Measurements from ENCODE around the gene BTN3A1. TPM values are rescaled to one million over a fixed set of nuclear protein-coding genes. Genes with fewer than 3 reads are reported as not detected.
A peak's percentile ranks its signal among the peaks of the same experiment; 100 is the strongest.

BTN3A1 gene
- total RNA-seq, 1 experiment from 2014 or later, result 2.0 TPM

GRCh38 chr6:26389349-26389894 lies 12.7 kb upstream of the BTN3A1 start:
- intact Hi-C loops (cut with micrococcal nuclease; ENCODE audit: unreplicated experiment), result no loop called here

GRCh38 chr6:26390531-26390930 lies 11.5 kb upstream of the BTN3A1 start:
- H3K27me3 ChIP-seq (replicated peaks; ENCODE audit: control insufficient read depth, insufficient read depth, low read length), result no peaks in the 10 kb centered on the region
- no peaks in the 10 kb centered on the region for H3K36me3 ChIP-seq (ENCODE audit: control insufficient read depth, insufficient read depth, low read length)
- no peaks in the 10 kb centered on the region for H3K27me3 Mint-ChIP-seq (ENCODE audit: insufficient read depth, unreplicated experiment)
- TF ChIP-seq CTCF (IDR thresholded peaks at IDR 0.05; ENCODE audit: insufficient read depth in 1 of 2, low read depth in 1 of 2, low read length in 1 of 2, severe bottlenecking in 1 of 2, unreplicated experiment in 1 of 2), result no peak
- no peak overlapping the region for H3K4me3 ChIP-seq (ENCODE audit: low read depth, low read length)
- no TSS peak for BruUV-seq (replicated peaks)
- H3K9me3 ChIP-seq, result no peaks in the 10 kb centered on the region
- H3K4me3 Mint-ChIP-seq (ENCODE audit: unreplicated experiment), result no peak overlapping the region
- no peak overlapping the region for H3K27ac Mint-ChIP-seq (ENCODE audit: unreplicated experiment)
- H3K36me3 Mint-ChIP-seq (ENCODE audit: insufficient read depth, unreplicated experiment), result peaks cover 2% of the 10 kb centered on the region
- ChIA-PET CTCF (no interaction called here), POLR2A (no interaction called here)
- no peak for DNase-seq
- peaks cover 15% of the 10 kb centered on the region for H3K4me1 ChIP-seq
- H3K4me1 Mint-ChIP-seq (ENCODE audit: low read depth, unreplicated experiment), result peaks cover 11% of the 10 kb centered on the region
- no peaks in the 10 kb centered on the region for H3K9me3 Mint-ChIP-seq (ENCODE audit: unreplicated experiment)
- intact Hi-C loops (cut with micrococcal nuclease; ENCODE audit: unreplicated experiment), result no loop called here

More at GRCh38 chr6:26389349-26389894, 12.7 kb upstream of the BTN3A1 start:
- H3K4me1 Mint-ChIP-seq (ENCODE audit: low read depth, unreplicated experiment), result peaks cover 7% of the 10 kb centered on the region
- peaks cover 9% of the 10 kb centered on the region for H3K4me1 ChIP-seq
- no peak for TF ChIP-seq CTCF (IDR thresholded peaks at IDR 0.05; ENCODE audit: insufficient read depth in 1 of 2, low read depth in 1 of 2, low read length in 1 of 2, severe bottlenecking in 1 of 2, unreplicated experiment in 1 of 2)
- H3K4me3 Mint-ChIP-seq (ENCODE audit: unreplicated experiment), result no peak overlapping the region
- no peaks in the 10 kb centered on the region for H3K9me3 ChIP-seq
- no peaks in the 10 kb centered on the region for H3K36me3 ChIP-seq (ENCODE audit: control insufficient read depth, insufficient read depth, low read length)
- no TSS peak for BruUV-seq (replicated peaks)
- DNase-seq, result peak in 1 of 2 experiments; percentile 7
- ChIA-PET CTCF (no interaction called here), POLR2A (no interaction called here)
- no peaks in the 10 kb centered on the region for H3K27me3 ChIP-seq (replicated peaks; ENCODE audit: control insufficient read depth, insufficient read depth, low read length)
- H3K9me3 Mint-ChIP-seq (ENCODE audit: unreplicated experiment), result no peaks in the 10 kb centered on the region
- no peak overlapping the region for H3K4me3 ChIP-seq (ENCODE audit: low read depth, low read length)
- H3K27ac Mint-ChIP-seq (ENCODE audit: unreplicated experiment), result no peak overlapping the region
- H3K36me3 Mint-ChIP-seq (ENCODE audit: insufficient read depth, unreplicated experiment), result no peaks in the 10 kb centered on the region
- no peaks in the 10 kb centered on the region for H3K27me3 Mint-ChIP-seq (ENCODE audit: insufficient read depth, unreplicated experiment)

GRCh38 chr6:26392932-26393636 lies 9.0 kb upstream of the BTN3A1 start:
- ChIA-PET POLR2A (no interaction called here), CTCF (no interaction called here)
- H3K4me1 ChIP-seq, result peaks cover 12% of the 10 kb centered on the region
- intact Hi-C loops (cut with micrococcal nuclease; ENCODE audit: unreplicated experiment), result no loop called here
- H3K27ac Mint-ChIP-seq (ENCODE audit: unreplicated experiment), result no peak overlapping the region
- peaks cover 18% of the 10 kb centered on the region for H3K4me1 Mint-ChIP-seq (ENCODE audit: low read depth, unreplicated experiment)
- H3K4me3 Mint-ChIP-seq (ENCODE audit: unreplicated experiment), result no peak overlapping the region
- DNase-seq, result no peak
- TF ChIP-seq CTCF (IDR thresholded peaks at IDR 0.05; ENCODE audit: insufficient read depth in 1 of 2, low read depth in 1 of 2, low read length in 1 of 2, severe bottlenecking in 1 of 2, unreplicated experiment in 1 of 2), result no peak
- H3K4me3 ChIP-seq (ENCODE audit: low read depth, low read length), result no peak overlapping the region
- no peaks in the 10 kb centered on the region for H3K9me3 Mint-ChIP-seq (ENCODE audit: unreplicated experiment)
- BruUV-seq (replicated peaks), result no TSS peak
- H3K36me3 ChIP-seq (ENCODE audit: control insufficient read depth, insufficient read depth, low read length), result no peaks in the 10 kb centered on the region
- H3K27me3 ChIP-seq (replicated peaks; ENCODE audit: control insufficient read depth, insufficient read depth, low read length), result no peaks in the 10 kb centered on the region
- H3K27me3 Mint-ChIP-seq (ENCODE audit: insufficient read depth, unreplicated experiment), result no peaks in the 10 kb centered on the region
- peaks cover 5% of the 10 kb centered on the region for H3K36me3 Mint-ChIP-seq (ENCODE audit: insufficient read depth, unreplicated experiment)
- no peaks in the 10 kb centered on the region for H3K9me3 ChIP-seq

Data from Caco-2 (cell line).